CD14-positive monocyte (primary cell): ENCODE results near the gene TMTC3. TPM values are rescaled to one million over a fixed set of nuclear protein-coding genes. Genes with fewer than 3 reads are reported as not detected.
"Not testable (repeated sequence)": the region's sequence is repeated elsewhere in the genome, so short reads cannot be mapped to it uniquely, and the experiment has no call there.

Experiments
- DNase-seq, 3 donors: peaks; one replicate each; pipeline ENCODE4 v3.0.0-alpha.2; 2011 to 2022
- H2AFZ ChIP-seq: 2 replicates; pipeline ENCODE4 v1.6.0; 2012; ENCODE audit warnings: mild to moderate bottlenecking, low read depth, low read length, inconsistent platforms; ENCODE audit not compliant: insufficient read depth, poor library complexity, severe bottlenecking
- H3K27ac ChIP-seq, 2 donors: 1 replicate in 1 of 2; 2 replicates in 1 of 2; pipeline ENCODE4 v1.5.1; 2012 to 2013; ENCODE audit warnings: low read length in 2 of 2, control low read depth in 1 of 2, inconsistent platforms in 1 of 2, low read depth in 1 of 2, mild to moderate bottlenecking in 1 of 2
- H3K27me3 ChIP-seq, 2 donors: one replicate each; pipeline versions ENCODE4 v1.6.0 to v1.6.1; 2011 to 2013; ENCODE audit warnings: low read length in 2 of 2; ENCODE audit not compliant: control insufficient read depth in 2 of 2, insufficient read depth in 2 of 2
- H3K36me3 ChIP-seq, 2 donors: replicated peaks in 1 of 2; 1 replicate in 1 of 2; 2 replicates in 1 of 2; pipeline versions ENCODE4 v1.5.1 to v1.6.1; 2012 to 2013; ENCODE audit warnings: low read length in 2 of 2, control low read depth in 1 of 2, inconsistent platforms in 1 of 2, mild to moderate bottlenecking in 1 of 2; ENCODE audit not compliant: insufficient read depth in 2 of 2, control insufficient read depth in 1 of 2
- H3K4me1 ChIP-seq, 2 donors: 1 replicate in 1 of 2; 2 replicates in 1 of 2; pipeline versions ENCODE4 v1.5.1 to v1.6.1; 2012 to 2013; ENCODE audit warnings: low read length in 2 of 2, control low read depth in 1 of 2, inconsistent platforms in 1 of 2, mild to moderate bottlenecking in 1 of 2, moderate library complexity in 1 of 2; ENCODE audit not compliant: insufficient read depth in 2 of 2, control insufficient read depth in 1 of 2
- H3K4me2 ChIP-seq: replicated peaks from 2 replicates; pipeline ENCODE3; 2012; ENCODE audit warnings: low read length, moderate library complexity, mild to moderate bottlenecking; ENCODE audit not compliant: poor library complexity, severe bottlenecking; ENCODE audit errors: extremely low read depth
- H3K4me3 ChIP-seq, 3 experiments: fragments of 200-600 bp in 1 of 3; sonication (generic) in 1 of 3; replicated peaks in 1 of 3; 1 replicate in 2 of 3; 2 replicates in 1 of 3; pipeline ENCODE4 v1.5.1; 2011 to 2013; ENCODE audit warnings: low read length in 3 of 3, mild to moderate bottlenecking in 3 of 3, control low read depth in 2 of 3, low read depth in 2 of 3, inconsistent platforms in 1 of 3, moderate library complexity in 1 of 3
- H3K79me2 ChIP-seq: 2 replicates; pipeline ENCODE4 v1.6.0; 2012; ENCODE audit warnings: mild to moderate bottlenecking, control low read depth, inconsistent platforms, low read length, moderate library complexity; ENCODE audit not compliant: insufficient read depth
- H3K9ac ChIP-seq: 2 replicates; pipeline ENCODE4 v1.6.0; 2017; ENCODE audit warnings: low read length, mild to moderate bottlenecking; ENCODE audit not compliant: insufficient read depth, poor library complexity, severe bottlenecking
- H3K9me3 ChIP-seq, 2 donors: replicated peaks in 1 of 2; 1 replicate in 1 of 2; 2 replicates in 1 of 2; pipeline versions ENCODE4 v1.5.1 to v1.6.1; 2012 to 2013; ENCODE audit warnings: low read length in 2 of 2, control low read depth in 1 of 2; ENCODE audit not compliant: control insufficient read depth in 1 of 2, insufficient read depth in 1 of 2
- H4K20me1 ChIP-seq: 2 replicates; pipeline ENCODE4 v1.6.0; 2012; ENCODE audit warnings: mild to moderate bottlenecking, low read length, control low read depth, moderate library complexity; ENCODE audit not compliant: insufficient read depth
- H3K27ac Mint-ChIP-seq, 7 donors: one replicate each; pipeline ENCODE4 v1.8.0; 2020; ENCODE audit warnings: mild to moderate bottlenecking in 7 of 7, mixed read lengths in 7 of 7, moderate library complexity in 6 of 7, inconsistent platforms in 2 of 7
- H3K27me3 Mint-ChIP-seq, 3 donors: one replicate each; pipeline ENCODE4 v1.8.0; 2021 to 2022; ENCODE audit warnings: low read depth in 3 of 3, mild to moderate bottlenecking in 3 of 3, mixed read lengths in 3 of 3, moderate library complexity in 3 of 3, inconsistent platforms in 1 of 3
- H3K36me3 Mint-ChIP-seq, 2 donors: one replicate each; pipeline ENCODE4 v1.8.0; 2020; ENCODE audit warnings: mixed read lengths in 2 of 2, inconsistent platforms in 1 of 2, mild to moderate bottlenecking in 1 of 2
- H3K4me1 Mint-ChIP-seq: one replicate; pipeline ENCODE4 v1.8.0; 2020; ENCODE audit warnings: mild to moderate bottlenecking, mixed read lengths
- H3K4me3 Mint-ChIP-seq, 2 donors: one replicate each; pipeline ENCODE4 v1.8.0; 2020; ENCODE audit warnings: mild to moderate bottlenecking in 2 of 2, mixed read lengths in 2 of 2, moderate library complexity in 1 of 2
- H3K9me3 Mint-ChIP-seq, 7 donors: one replicate each; pipeline ENCODE4 v1.8.0; 2020 to 2022; ENCODE audit warnings: mixed read lengths in 7 of 7, mild to moderate bottlenecking in 6 of 7, moderate library complexity in 6 of 7, inconsistent platforms in 2 of 7
- CTCF ChIP-seq: fragments of 200-600 bp; IDR thresholded peaks from one replicate; pipeline ENCODE4 v1.8.0; 2022; ENCODE audit warnings: antibody characterized with exemption, mild to moderate bottlenecking
- WGBS: methylation state at CpG from one replicate; pipeline ENCODE4 v1.1.5; 2013; ENCODE audit warnings: missing lambda C conversion rate; ENCODE audit not compliant: insufficient coverage; 5-methylcytosine and 5-hydroxymethylcytosine counted together
- intact Hi-C, 2 donors: fragments of 100-400 bp; cut with micrococcal nuclease; formaldehyde crosslinking; loops; one replicate each; pipeline versions ENCODE4 v1.15.0 to v1.15.1; 2023
- polyA plus RNA-seq, 3 donors: library from polyadenylated mRNA; depleted of rRNA in 1 of 3; unstranded in 2 of 3; stranded (reverse) in 1 of 3; fragments of 300-500 nt in 2 of 3; fragments of >200 nt in 1 of 3; fragmentation: Illumina TruSeq in 2 of 3; gene quantifications; 1 replicate in 2 of 3; 2 replicates in 1 of 3; pipeline ENCODE4 v1.2.3, GENCODE V29; 2012 to 2021

TMTC3 gene
- polyA plus RNA-seq, 3 donors, result 1.1 to 2.2 (median 1.2) TPM

- H3K4me3 Mint-ChIP-seq, result no peak overlapping the region
- H3K9ac ChIP-seq, result no peak overlapping the region
- no peaks in the 10 kb centered on the region for H3K36me3 ChIP-seq
- H3K27me3 ChIP-seq, result no peaks in the 10 kb centered on the region
- peaks cover 5% of the 10 kb centered on the region for H3K4me1 Mint-ChIP-seq
- H3K27me3 Mint-ChIP-seq, result peaks cover 0 to 2% (median 2%) of the 10 kb centered on the region in 3 donors
- H2AFZ ChIP-seq, result no peak overlapping the region
- intact Hi-C loops, result no loop called here
- no peak for DNase-seq
- H3K9me3 Mint-ChIP-seq, result peaks cover 24 to 38% (median 33%) of the 10 kb centered on the region in 7 donors
- no peaks in the 10 kb centered on the region for H3K79me2 ChIP-seq
- no peak overlapping the region for H3K4me3 ChIP-seq
- H3K4me2 ChIP-seq, result no peak overlapping the region
- no peaks in the 10 kb centered on the region for H3K36me3 Mint-ChIP-seq
- peaks cover 5 to 41% of the 10 kb centered on the region in 2 donors for H3K9me3 ChIP-seq
- no peak for TF ChIP-seq CTCF
- no peak overlapping the region for H3K27ac Mint-ChIP-seq
- H3K27ac ChIP-seq, result no peak overlapping the region
- no peaks in the 10 kb centered on the region for H3K4me1 ChIP-seq
- no peaks in the 10 kb centered on the region for H4K20me1 ChIP-seq
- 90% methylated on average over 1 of the region's 4 CpGs for WGBS
Measured at GRCh38 chr12:88207921-88208620, 66.0 kb downstream of the TMTC3 start.

DNA sequence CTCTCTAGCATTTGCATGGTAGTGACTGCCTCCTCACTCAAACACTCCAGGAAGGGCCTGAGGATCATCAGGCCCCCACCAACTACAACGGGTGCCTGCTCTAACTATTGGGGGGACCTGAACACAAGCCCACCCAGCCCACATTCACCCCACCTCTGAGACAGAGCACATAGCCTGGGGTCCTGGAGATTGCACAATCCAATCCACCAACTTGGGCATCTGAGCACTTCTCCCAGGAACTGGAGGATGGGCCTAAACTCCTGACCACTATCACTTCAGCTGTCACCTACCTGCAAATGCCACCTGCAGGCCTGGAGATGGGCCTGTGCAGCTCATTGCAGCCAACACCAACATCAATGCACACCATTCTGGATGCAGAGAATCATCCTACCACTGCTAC lies 66.6 kb downstream of the TMTC3 start:
- H3K27ac ChIP-seq, result no peak overlapping the region
- no peaks in the 10 kb centered on the region for H3K4me1 ChIP-seq
- H2AFZ ChIP-seq, result no peak overlapping the region
- WGBS, result 100% methylated on average over 1 of the region's 1 CpG
- no peak overlapping the region for H3K27ac Mint-ChIP-seq
- H3K4me1 Mint-ChIP-seq, result peaks cover 5% of the 10 kb centered on the region
- no peak overlapping the region for H3K4me3 Mint-ChIP-seq
- no peak for DNase-seq
- no peak overlapping the region for H3K4me3 ChIP-seq
- H3K79me2 ChIP-seq, result no peaks in the 10 kb centered on the region
- intact Hi-C loops, result no loop called here
- no peaks in the 10 kb centered on the region for H3K36me3 Mint-ChIP-seq
- peaks cover 0 to 2% (median under 1%) of the 10 kb centered on the region in 3 donors for H3K27me3 Mint-ChIP-seq
- no peak overlapping the region for H3K4me2 ChIP-seq
- no peak overlapping the region for H3K9ac ChIP-seq
- no peaks in the 10 kb centered on the region for H3K27me3 ChIP-seq
- H3K36me3 ChIP-seq, result no peaks in the 10 kb centered on the region
- TF ChIP-seq CTCF, result no peak
- peaks cover 1 to 37% of the 10 kb centered on the region in 2 donors for H3K9me3 ChIP-seq
- H3K9me3 Mint-ChIP-seq, result peaks cover 21 to 38% (median 29%) of the 10 kb centered on the region in 7 donors
- no peaks in the 10 kb centered on the region for H4K20me1 ChIP-seq

DNA sequence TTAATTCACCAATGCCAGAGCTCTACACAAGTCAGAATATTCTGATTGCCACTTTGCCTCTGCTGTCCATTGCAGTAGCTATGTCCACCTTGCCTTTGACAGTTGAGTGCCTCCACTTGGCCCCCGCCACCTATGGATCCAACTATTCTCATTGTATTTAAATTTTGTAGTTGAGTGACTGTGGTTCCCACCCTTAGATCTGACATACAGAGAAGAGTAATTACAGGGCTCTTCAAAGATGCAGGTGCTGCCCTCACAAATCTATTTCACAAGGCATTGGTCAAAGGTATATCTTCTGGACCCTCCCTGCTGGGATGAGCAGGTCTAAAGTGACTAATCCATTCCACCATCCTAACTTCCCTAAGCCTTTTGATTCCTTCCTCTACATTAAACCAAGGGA lies 68.2 kb downstream of the TMTC3 start:
- H3K9me3 ChIP-seq, result peaks cover 0 to 29% of the 10 kb centered on the region in 2 donors
- H3K9me3 Mint-ChIP-seq, result peaks cover 16 to 33% (median 22%) of the 10 kb centered on the region in 7 donors

More for the DNA sequence above, 68.2 kb downstream of the TMTC3 start:
- intact Hi-C loops, H3K79me2 ChIP-seq, H3K4me1 ChIP-seq, H2AFZ ChIP-seq, H4K20me1 ChIP-seq, DNase-seq, H3K4me1 Mint-ChIP-seq, H3K36me3 ChIP-seq, H3K27ac ChIP-seq, H3K4me3 Mint-ChIP-seq, H3K27me3 Mint-ChIP-seq, H3K9ac ChIP-seq, H3K4me2 ChIP-seq, H3K4me3 ChIP-seq, H3K27ac Mint-ChIP-seq, H3K36me3 Mint-ChIP-seq, H3K27me3 ChIP-seq: not testable (repeated sequence)
- no CpG with 5 or more reads among the region's 1 CpG for WGBS
